Lower leg skin (tissue), 4 donors: ENCODE results near the gene WWOX. TPM values are rescaled to one million over a fixed set of nuclear protein-coding genes. Genes with fewer than 3 reads are reported as not detected.

Experiments used
- DNase-seq, 2 donors: peaks; one replicate each; pipeline ENCODE4 v3.0.0-alpha.2; 2019; ENCODE audit warnings: low spot score in 2 of 2
- H3K4me3 ChIP-seq: fragments of 200-600 bp; sonication (generic); 2 replicates; pipeline ENCODE4 v1.5.1; 2017; ENCODE audit warnings: mild to moderate bottlenecking, low read depth; ENCODE audit not compliant: poor library complexity, severe bottlenecking
- POLR2A ChIP-seq, 2 donors: fragments of 450-650 bp; IDR thresholded peaks; one replicate each; pipeline ENCODE4 v1.6.1; 2016 to 2017; ENCODE audit warnings: antibody characterized with exemption in 2 of 2, mild to moderate bottlenecking in 1 of 2, moderate library complexity in 1 of 2
- WGBS, 2 donors: methylation state at CpG; one replicate each; pipeline ENCODE4 v1.1.5; 2018; 5-methylcytosine and 5-hydroxymethylcytosine counted together
- intact Hi-C: fragments of 100-400 bp; cut with DNase I; formaldehyde crosslinking; loops from one replicate; pipeline ENCODE4 v1.15.0; 2023; ENCODE audit warnings: low total_unique reads
- total RNA-seq, 4 donors: library from RNA; depleted of rRNA; stranded (reverse); fragments of >200 nt; gene quantifications; one replicate each; pipeline ENCODE4 v1.1.0, GENCODE V29; 2016
- TF ChIP-seq, protein P1 (sequence below), 3 donors: fragments of 450-650 bp; IDR thresholded peaks; one replicate each; pipeline ENCODE4 v1.5.1; 2016; ENCODE audit warnings: antibody characterized with exemption in 3 of 3, mild to moderate bottlenecking in 3 of 3, moderate library complexity in 2 of 3

The WWOX gene
- total RNA-seq, 4 donors from 2014 or later, result 21.0 to 82.7 (median 36.1) TPM

DNA sequence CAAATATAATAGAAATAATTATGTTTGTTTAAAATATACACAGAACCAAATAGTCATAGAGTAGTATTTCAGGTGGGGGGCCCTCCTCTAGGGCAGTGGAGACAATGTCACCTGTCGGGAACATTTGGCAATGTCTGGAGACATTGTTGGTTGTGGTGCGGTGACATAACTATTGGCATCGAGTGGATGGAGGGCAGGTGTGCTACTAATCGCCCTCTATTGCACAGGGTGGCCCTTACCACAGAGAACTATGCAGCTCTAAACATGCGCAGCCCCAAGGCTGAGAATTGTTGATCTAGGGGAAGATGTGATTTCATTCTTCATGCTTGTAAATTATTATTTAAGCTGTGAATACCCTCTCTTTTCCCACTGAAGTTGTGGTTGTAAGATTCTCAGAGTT lies 594.0 kb downstream of the WWOX start:
- no peak overlapping the region for H3K4me3 ChIP-seq
- 79 to 93% methylated on average over 5 of the region's 5 CpGs for WGBS, 2 donors
- no peak for TF ChIP-seq POLR2A (IDR thresholded peaks at IDR 0.05)
- TF ChIP-seq, protein P1, sequence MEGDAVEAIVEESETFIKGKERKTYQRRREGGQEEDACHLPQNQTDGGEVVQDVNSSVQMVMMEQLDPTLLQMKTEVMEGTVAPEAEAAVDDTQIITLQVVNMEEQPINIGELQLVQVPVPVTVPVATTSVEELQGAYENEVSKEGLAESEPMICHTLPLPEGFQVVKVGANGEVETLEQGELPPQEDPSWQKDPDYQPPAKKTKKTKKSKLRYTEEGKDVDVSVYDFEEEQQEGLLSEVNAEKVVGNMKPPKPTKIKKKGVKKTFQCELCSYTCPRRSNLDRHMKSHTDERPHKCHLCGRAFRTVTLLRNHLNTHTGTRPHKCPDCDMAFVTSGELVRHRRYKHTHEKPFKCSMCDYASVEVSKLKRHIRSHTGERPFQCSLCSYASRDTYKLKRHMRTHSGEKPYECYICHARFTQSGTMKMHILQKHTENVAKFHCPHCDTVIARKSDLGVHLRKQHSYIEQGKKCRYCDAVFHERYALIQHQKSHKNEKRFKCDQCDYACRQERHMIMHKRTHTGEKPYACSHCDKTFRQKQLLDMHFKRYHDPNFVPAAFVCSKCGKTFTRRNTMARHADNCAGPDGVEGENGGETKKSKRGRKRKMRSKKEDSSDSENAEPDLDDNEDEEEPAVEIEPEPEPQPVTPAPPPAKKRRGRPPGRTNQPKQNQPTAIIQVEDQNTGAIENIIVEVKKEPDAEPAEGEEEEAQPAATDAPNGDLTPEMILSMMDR (IDR thresholded peaks at IDR 0.05), result no peak
- no peak for DNase-seq
- intact Hi-C loops, result no loop called here

DNA sequence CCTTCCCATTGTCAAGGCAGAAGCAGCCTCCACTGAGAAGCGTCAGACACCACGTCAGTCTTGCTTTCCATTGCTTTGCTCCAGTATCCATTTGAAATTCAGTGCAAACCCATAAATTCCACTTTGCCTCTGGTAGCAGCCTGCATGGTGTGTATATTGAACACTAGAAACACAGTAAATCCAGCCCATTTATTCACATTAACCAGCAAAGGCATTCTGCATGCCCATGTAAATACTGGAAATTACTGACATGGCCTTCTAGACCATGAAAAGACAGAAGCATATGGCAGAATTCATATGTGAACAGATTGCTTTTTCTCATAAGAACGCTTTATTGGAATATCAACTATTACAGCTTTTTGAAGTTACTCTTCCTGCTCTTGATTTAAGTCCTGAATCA lies 595.0 kb downstream of the WWOX start:
- intact Hi-C loops, result no loop called here
- TF ChIP-seq POLR2A (IDR thresholded peaks at IDR 0.05), result no peak
- TF ChIP-seq, protein P1 (IDR thresholded peaks at IDR 0.05), result no peak
- DNase-seq, result no peak
- H3K4me3 ChIP-seq, result no peak overlapping the region
- WGBS, 2 donors, result 94 to 96% methylated on average over 3 of the region's 3 CpGs

DNA sequence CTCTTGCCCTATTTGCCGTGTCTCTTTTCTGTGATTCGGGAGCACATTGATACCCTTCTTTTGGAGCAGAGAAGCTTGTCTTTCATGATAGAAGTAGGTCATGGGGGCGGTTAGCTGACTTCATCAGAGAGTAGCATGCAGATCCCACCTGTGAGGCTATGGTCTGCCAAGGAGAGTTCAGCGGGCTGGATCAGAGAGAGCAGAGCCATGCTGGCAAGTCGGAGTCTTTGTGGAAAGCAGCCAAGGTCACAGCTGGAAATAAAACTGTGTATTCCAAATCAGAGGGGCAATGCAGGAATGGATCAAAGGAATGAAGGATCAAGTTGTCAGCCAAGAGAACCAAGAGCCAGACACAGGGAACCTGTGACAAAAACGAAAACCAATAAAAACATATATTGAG lies 595.9 kb downstream of the WWOX start:
- intact Hi-C loops, result no loop called here
- no peak for TF ChIP-seq POLR2A (IDR thresholded peaks at IDR 0.05)
- TF ChIP-seq, protein P1 (IDR thresholded peaks at IDR 0.05), result no peak
- 68 to 75% methylated on average over 6 of the region's 6 CpGs for WGBS, 2 donors

DNA sequence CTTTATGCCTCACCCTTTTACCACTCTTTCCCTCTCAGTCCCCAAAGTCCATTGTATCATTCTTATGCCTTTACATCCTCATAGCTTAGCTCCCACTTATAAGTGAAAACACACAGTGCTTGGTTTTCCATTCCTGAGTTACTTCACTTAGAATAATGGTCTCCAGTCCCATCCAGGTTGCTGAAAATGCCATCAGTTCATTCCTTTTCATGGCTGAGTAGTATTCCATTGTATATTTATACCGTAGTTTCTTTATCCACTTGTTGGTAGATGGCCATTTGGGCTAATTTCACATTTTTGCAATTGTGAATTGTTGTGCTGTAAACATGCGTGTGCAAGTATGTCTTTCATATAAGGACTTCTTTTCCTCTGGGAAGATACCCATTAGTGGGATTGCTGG lies 597.3 kb downstream of the WWOX start:
- intact Hi-C loops, result no loop called here
- TF ChIP-seq POLR2A (IDR thresholded peaks at IDR 0.05), result no peak
- TF ChIP-seq, protein P1 (IDR thresholded peaks at IDR 0.05), result no peak
- no peak overlapping the region for H3K4me3 ChIP-seq
- 99% methylated on average over 2 of the region's 2 CpGs for WGBS, 2 donors
- DNase-seq, result no peak

More for the DNA sequence above, 595.9 kb downstream of the WWOX start:
- no peak overlapping the region for H3K4me3 ChIP-seq
- DNase-seq, result no peak

DNA sequence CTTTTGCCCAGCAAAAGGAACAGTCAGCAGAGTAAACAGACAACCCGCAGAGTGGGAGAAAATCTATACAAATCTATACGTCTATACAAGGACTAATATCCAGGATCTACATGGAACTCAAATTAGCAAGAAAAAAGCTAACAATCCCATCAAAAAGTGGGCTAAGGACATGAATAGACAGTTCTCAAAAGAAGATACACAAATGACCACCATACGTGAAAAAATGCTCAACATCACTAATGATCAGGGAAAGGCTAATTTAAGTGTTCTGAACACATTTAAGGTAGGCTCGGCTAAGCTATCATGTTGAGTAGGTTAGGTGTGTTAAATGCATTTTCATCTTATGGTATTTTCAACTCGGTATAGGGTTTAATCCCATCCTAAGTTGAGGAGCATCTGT lies 598.0 kb downstream of the WWOX start:
- DNase-seq, result no peak
- intact Hi-C loops, result no loop called here
- no peak for TF ChIP-seq POLR2A (IDR thresholded peaks at IDR 0.05)
- TF ChIP-seq, protein P1 (IDR thresholded peaks at IDR 0.05), result no peak
- no peak overlapping the region for H3K4me3 ChIP-seq
- 96 to 97% methylated on average over 5 of the region's 5 CpGs for WGBS, 2 donors

DNA sequence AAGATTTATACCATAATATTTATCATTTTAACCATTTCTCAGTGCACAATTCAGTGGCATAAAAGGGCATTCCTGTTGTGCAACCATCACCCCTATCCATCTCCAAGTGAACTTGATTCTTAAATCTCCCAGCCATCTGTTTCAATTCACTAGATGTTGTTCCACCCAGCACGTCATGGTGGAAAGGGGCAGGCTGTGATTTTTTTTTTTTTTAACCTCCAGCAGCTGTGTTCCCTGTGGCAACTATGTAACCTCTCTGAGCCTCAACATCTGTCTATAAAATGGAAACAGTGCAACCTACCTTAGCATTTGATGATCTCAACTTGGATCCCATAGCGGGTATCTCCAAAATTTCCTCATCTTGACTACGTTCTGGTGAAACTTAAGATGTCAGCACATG lies 604.5 kb downstream of the WWOX start:
- WGBS, 2 donors, result 74 to 75% methylated on average over 3 of the region's 3 CpGs
- intact Hi-C loops, result no loop called here
- no peak overlapping the region for H3K4me3 ChIP-seq
- DNase-seq, result no peak
- TF ChIP-seq POLR2A (IDR thresholded peaks at IDR 0.05), result no peak
- TF ChIP-seq, protein P1 (IDR thresholded peaks at IDR 0.05), result no peak
